ENCODE measurements around the gene LCORL.

DNA sequence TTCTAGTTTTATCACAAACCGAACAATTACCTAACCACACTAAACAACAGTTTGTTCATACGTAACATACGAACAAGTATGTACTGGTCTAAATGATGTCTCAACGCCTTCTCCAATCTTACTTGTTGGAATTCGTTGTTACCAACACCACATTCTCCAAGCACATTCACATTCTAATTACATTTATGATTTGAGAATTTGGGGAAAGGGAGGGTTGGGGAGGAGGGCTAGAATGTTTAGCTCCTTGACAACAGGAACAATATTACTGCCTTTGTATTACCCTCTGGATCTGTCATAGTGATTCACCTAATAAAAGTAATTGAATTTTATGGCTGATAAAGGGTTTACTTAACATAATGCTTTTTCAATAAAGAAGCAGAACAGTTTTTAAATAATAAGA lies 24.4 kb downstream of the LCORL start:
- TF ChIP-seq, protein P1, sequence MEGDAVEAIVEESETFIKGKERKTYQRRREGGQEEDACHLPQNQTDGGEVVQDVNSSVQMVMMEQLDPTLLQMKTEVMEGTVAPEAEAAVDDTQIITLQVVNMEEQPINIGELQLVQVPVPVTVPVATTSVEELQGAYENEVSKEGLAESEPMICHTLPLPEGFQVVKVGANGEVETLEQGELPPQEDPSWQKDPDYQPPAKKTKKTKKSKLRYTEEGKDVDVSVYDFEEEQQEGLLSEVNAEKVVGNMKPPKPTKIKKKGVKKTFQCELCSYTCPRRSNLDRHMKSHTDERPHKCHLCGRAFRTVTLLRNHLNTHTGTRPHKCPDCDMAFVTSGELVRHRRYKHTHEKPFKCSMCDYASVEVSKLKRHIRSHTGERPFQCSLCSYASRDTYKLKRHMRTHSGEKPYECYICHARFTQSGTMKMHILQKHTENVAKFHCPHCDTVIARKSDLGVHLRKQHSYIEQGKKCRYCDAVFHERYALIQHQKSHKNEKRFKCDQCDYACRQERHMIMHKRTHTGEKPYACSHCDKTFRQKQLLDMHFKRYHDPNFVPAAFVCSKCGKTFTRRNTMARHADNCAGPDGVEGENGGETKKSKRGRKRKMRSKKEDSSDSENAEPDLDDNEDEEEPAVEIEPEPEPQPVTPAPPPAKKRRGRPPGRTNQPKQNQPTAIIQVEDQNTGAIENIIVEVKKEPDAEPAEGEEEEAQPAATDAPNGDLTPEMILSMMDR (conservative IDR thresholded peaks at IDR 0.05; ENCODE audit: low read depth in 2 of 2), result no peak
- TF ChIP-seq POLR2AphosphoS5 (IDR thresholded peaks at IDR 0.05; ENCODE audit: low read depth) (no peak), EZH2phosphoT487 (IDR thresholded peaks at IDR 0.05; ENCODE audit: unreplicated experiment) (no peak), CREB1 (CRISPR knock-in tag; IDR thresholded peaks at IDR 0.05; ENCODE audit: low read depth) (no peak), EZH2 (IDR thresholded peaks at IDR 0.05; ENCODE audit: low read depth, unreplicated experiment) (no peak), REST (IDR thresholded peaks at IDR 0.05; ENCODE audit: unreplicated experiment) (no peak), JUNB (IDR thresholded peaks at IDR 0.05; ENCODE audit: unreplicated experiment) (no peak), NANOG (IDR thresholded peaks at IDR 0.05; ENCODE audit: borderline replicate concordance) (no peak), STAT1 (IDR thresholded peaks at IDR 0.05; ENCODE audit: unreplicated experiment) (no peak)
- TF ChIP-seq, protein P2, sequence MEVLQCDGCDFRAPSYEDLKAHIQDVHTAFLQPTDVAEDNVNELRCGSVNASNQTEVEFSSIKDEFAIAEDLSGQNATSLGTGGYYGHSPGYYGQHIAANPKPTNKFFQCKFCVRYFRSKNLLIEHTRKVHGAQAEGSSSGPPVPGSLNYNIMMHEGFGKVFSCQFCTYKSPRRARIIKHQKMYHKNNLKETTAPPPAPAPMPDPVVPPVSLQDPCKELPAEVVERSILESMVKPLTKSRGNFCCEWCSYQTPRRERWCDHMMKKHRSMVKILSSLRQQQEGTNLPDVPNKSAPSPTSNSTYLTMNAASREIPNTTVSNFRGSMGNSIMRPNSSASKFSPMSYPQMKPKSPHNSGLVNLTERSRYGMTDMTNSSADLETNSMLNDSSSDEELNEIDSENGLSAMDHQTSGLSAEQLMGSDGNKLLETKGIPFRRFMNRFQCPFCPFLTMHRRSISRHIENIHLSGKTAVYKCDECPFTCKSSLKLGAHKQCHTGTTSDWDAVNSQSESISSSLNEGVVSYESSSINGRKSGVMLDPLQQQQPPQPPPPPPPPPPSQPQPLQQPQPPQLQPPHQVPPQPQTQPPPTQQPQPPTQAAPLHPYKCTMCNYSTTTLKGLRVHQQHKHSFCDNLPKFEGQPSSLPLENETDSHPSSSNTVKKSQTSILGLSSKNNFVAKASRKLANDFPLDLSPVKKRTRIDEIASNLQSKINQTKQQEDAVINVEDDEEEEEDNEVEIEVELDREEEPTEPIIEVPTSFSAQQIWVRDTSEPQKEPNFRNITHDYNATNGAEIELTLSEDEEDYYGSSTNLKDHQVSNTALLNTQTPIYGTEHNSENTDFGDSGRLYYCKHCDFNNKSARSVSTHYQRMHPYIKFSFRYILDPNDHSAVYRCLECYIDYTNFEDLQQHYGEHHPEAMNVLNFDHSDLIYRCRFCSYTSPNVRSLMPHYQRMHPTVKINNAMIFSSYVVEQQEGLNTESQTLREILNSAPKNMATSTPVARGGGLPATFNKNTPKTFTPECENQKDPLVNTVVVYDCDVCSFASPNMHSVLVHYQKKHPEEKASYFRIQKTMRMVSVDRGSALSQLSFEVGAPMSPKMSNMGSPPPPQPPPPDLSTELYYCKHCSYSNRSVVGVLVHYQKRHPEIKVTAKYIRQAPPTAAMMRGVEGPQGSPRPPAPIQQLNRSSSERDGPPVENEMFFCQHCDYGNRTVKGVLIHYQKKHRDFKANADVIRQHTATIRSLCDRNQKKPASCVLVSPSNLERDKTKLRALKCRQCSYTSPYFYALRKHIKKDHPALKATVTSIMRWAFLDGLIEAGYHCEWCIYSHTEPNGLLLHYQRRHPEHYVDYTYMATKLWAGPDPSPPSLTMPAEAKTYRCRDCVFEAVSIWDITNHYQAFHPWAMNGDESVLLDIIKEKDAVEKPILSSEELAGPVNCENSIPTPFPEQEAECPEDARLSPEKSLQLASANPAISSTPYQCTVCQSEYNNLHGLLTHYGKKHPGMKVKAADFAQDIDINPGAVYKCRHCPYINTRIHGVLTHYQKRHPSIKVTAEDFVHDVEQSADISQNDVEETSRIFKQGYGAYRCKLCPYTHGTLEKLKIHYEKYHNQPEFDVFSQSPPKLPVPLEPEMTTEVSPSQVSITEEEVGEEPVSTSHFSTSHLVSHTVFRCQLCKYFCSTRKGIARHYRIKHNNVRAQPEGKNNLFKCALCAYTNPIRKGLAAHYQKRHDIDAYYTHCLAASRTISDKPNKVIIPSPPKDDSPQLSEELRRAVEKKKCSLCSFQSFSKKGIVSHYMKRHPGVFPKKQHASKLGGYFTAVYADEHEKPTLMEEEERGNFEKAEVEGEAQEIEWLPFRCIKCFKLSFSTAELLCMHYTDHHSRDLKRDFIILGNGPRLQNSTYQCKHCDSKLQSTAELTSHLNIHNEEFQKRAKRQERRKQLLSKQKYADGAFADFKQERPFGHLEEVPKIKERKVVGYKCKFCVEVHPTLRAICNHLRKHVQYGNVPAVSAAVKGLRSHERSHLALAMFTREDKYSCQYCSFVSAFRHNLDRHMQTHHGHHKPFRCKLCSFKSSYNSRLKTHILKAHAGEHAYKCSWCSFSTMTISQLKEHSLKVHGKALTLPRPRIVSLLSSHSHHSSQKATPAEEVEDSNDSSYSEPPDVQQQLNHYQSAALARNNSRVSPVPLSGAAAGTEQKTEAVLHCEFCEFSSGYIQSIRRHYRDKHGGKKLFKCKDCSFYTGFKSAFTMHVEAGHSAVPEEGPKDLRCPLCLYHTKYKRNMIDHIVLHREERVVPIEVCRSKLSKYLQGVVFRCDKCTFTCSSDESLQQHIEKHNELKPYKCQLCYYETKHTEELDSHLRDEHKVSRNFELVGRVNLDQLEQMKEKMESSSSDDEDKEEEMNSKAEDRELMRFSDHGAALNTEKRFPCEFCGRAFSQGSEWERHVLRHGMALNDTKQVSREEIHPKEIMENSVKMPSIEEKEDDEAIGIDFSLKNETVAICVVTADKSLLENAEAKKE (CRISPR knock-in tag; IDR thresholded peaks at IDR 0.05), result no peak
- TF ChIP-seq, protein P3, sequence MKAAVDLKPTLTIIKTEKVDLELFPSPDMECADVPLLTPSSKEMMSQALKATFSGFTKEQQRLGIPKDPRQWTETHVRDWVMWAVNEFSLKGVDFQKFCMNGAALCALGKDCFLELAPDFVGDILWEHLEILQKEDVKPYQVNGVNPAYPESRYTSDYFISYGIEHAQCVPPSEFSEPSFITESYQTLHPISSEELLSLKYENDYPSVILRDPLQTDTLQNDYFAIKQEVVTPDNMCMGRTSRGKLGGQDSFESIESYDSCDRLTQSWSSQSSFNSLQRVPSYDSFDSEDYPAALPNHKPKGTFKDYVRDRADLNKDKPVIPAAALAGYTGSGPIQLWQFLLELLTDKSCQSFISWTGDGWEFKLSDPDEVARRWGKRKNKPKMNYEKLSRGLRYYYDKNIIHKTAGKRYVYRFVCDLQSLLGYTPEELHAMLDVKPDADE (IDR thresholded peaks at IDR 0.05), result no peak
